Measurements from ENCODE around the gene RNH1. TPM values are rescaled to one million over a fixed set of nuclear protein-coding genes. Genes with fewer than 3 reads are reported as not detected.

The RNH1 gene
- total and polyA plus RNA-seq, 7 experiments from 2014 or later: 98.6 to 243 (median 136) TPM

GRCh38 chr11:452203-452744, 54.8 kb downstream of the RNH1 start:
- Mint-ChIP-seq H3K27ac (peak overlapping the region in 3 of 9 donors; percentile 86 to 98 (median 94)), H3K9me3 (no peaks in the 10 kb centered on the region), H3K27me3 (peaks cover 0 to 2% (median 0%) of the 10 kb centered on the region in 5 donors), H3K4me1 (peaks cover 31 to 49% (median 43%) of the 10 kb centered on the region in 7 donors), H3K4me3 (peak overlapping the region in 2 of 10 donors; percentile 17 to 98), H3K36me3 (peaks cover 0 to 10% (median 8%) of the 10 kb centered on the region in 5 donors)
- Histone ChIP-seq H3K4me3 (ENCODE audit: low read length) (no peak overlapping the region), H3K36me3 (ENCODE audit: control insufficient read depth in 2 of 3, insufficient read depth in 3 of 3, low read length in 3 of 3) (peaks cover 0 to 18% (median 2%) of the 10 kb centered on the region in 3 experiments), H3K27ac (ENCODE audit: low read depth, low read length) (peak overlapping the region; percentile 9), H3K4me1 (ENCODE audit: control insufficient read depth in 2 of 2, insufficient read depth in 2 of 2, low read length in 2 of 2) (peaks cover 29 to 41% of the 10 kb centered on the region in 2 donors), H3K9me3 (ENCODE audit: control insufficient read depth in 2 of 3, low read length in 3 of 3) (no peaks in the 10 kb centered on the region), H3K27me3 (ENCODE audit: control insufficient read depth in 2 of 2, insufficient read depth in 2 of 2, low read length in 2 of 2) (no peaks in the 10 kb centered on the region)
- POLR2A ChIA-PET: interaction anchor here (1.0 to 8.9 kb wide), 2 partner anchors 11 to 45 kb away, joined by 3 to 109 read pairs; no protein-coding TSS in a partner anchor
- intact Hi-C loops (cut with micrococcal nuclease): loop anchor here in 1 of 2 donors (5.0 to 10.0 kb wide), 2 partner anchors 260 to 273 kb away; partner anchors contain the start of gene SCGB1C1
- CTCF ChIA-PET: interaction anchor here (0.7 to 7.1 kb wide), 2 partner anchors 201 to 204 kb away, joined by 3 to 42 read pairs; no protein-coding TSS in a partner anchor
- no peak for DNase-seq
- no peak for ATAC-seq

DNA sequence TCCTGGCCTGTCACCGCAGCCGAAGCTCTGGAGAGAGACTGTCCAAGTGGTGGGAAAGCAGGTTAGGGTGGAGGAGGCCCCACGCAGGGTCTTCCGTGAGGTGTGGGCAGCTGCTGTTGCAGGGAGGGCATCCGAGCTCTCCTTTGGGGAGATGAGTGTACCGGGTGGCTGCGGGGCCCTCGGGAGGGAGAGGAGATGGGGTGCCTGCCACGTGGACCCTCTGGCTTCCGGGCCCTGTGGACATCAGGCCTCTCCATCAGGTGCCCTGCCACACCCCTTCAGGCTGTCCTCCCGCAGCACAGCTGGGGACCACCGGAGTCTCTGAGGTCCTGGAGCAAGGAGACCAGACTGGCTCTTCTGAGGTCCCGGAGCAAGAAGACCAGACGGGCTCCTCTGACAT, 55.3 kb downstream of the RNH1 start:
- Histone ChIP-seq H3K36me3 (ENCODE audit: control insufficient read depth in 2 of 3, insufficient read depth in 3 of 3, low read length in 3 of 3) (peaks cover 0 to 18% (median 2%) of the 10 kb centered on the region in 3 experiments), H3K4me3 (ENCODE audit: low read length) (no peak overlapping the region), H3K27ac (ENCODE audit: low read depth, low read length) (peak overlapping the region; percentile 98), H3K9me3 (ENCODE audit: control insufficient read depth in 2 of 3, low read length in 3 of 3) (no peaks in the 10 kb centered on the region), H3K27me3 (ENCODE audit: control insufficient read depth in 2 of 2, insufficient read depth in 2 of 2, low read length in 2 of 2) (no peaks in the 10 kb centered on the region), H3K4me1 (ENCODE audit: control insufficient read depth in 2 of 2, insufficient read depth in 2 of 2, low read length in 2 of 2) (peaks cover 24 to 36% of the 10 kb centered on the region in 2 donors)
- Mint-ChIP-seq H3K36me3 (peaks cover 0 to 10% (median 8%) of the 10 kb centered on the region in 5 donors), H3K4me3 (peak overlapping the region in 9 of 10 donors; percentile 61 to 98 (median 96)), H3K4me1 (peaks cover 25 to 44% (median 38%) of the 10 kb centered on the region in 7 donors), H3K27ac (peak overlapping the region in 6 of 9 donors; percentile 85 to 98 (median 96)), H3K9me3 (no peaks in the 10 kb centered on the region), H3K27me3 (peaks cover 0 to 2% (median 0%) of the 10 kb centered on the region in 5 donors)
- no peak for DNase-seq
- ChIA-PET CTCF (interaction anchor here (0.6 to 7.1 kb wide), 8 partner anchors 14 to 204 kb away, joined by 3 to 42 read pairs (median 7); partner anchors contain the start of gene SIGIRR), POLR2A (interaction anchor here (1.0 to 8.9 kb wide), 5 partner anchors 11 to 214 kb away, joined by 3 to 109 read pairs (median 7); partner anchors contain the start of genes PSMD13 and SIGIRR)
- intact Hi-C loops (cut with micrococcal nuclease): loop anchor here (1.0 to 10.0 kb wide), 7 partner anchors 95 to 273 kb away; partner anchors contain the start of genes IFITM1 (in 1 of the 2) and SCGB1C1 (in 1 of the 2)
- ATAC-seq: no peak

- Histone ChIP-seq H3K27ac (ENCODE audit: low read depth, low read length) (peak overlapping the region; percentile 98), H3K9me3 (ENCODE audit: control insufficient read depth in 2 of 3, low read length in 3 of 3) (no peaks in the 10 kb centered on the region), H3K36me3 (ENCODE audit: control insufficient read depth in 2 of 3, insufficient read depth in 3 of 3, low read length in 3 of 3) (peaks cover 0 to 18% (median 2%) of the 10 kb centered on the region in 3 experiments), H3K4me3 (ENCODE audit: low read length) (peak overlapping the region; percentile 86), H3K4me1 (ENCODE audit: control insufficient read depth in 2 of 2, insufficient read depth in 2 of 2, low read length in 2 of 2) (peaks cover 16 to 28% of the 10 kb centered on the region in 2 donors), H3K27me3 (ENCODE audit: control insufficient read depth in 2 of 2, insufficient read depth in 2 of 2, low read length in 2 of 2) (no peaks in the 10 kb centered on the region)
- H3K4me3 Mint-ChIP-seq: peak overlapping the region; percentile 92 to 100 (median 96)
- H3K27me3 Mint-ChIP-seq: peaks cover 0 to 2% (median 0%) of the 10 kb centered on the region in 5 donors
- ATAC-seq (peak; percentile 50), DNase-seq (peak; percentile 48 to 88 (median 85))
- no peaks in the 10 kb centered on the region for H3K9me3 Mint-ChIP-seq
- H3K27ac Mint-ChIP-seq: peak overlapping the region; percentile 85 to 98 (median 95)
- peaks cover 19 to 37% (median 32%) of the 10 kb centered on the region in 7 donors for H3K4me1 Mint-ChIP-seq
- ChIA-PET POLR2A (interaction anchor here (1.0 to 8.9 kb wide), 10 partner anchors 12 to 243 kb away, joined by 3 to 109 read pairs (median 6); partner anchors contain the start of genes BET1L, PSMD13, RIC8A and RNH1), CTCF (interaction anchor here (0.6 to 7.1 kb wide), 12 partner anchors 13 to 202 kb away, joined by 3 to 42 read pairs (median 5); partner anchors contain the start of gene SIGIRR)
- H3K36me3 Mint-ChIP-seq: peaks cover 0 to 10% (median 8%) of the 10 kb centered on the region in 5 donors
- intact Hi-C loops (cut with micrococcal nuclease): loop anchor here (1.0 to 10.0 kb wide), 12 partner anchors 55 to 274 kb away; partner anchors contain the start of genes BET1L (in 1 of the 2), DEAF1 (in 1 of the 2), HRAS (in 1 of the 2) and IFITM1 (in 1 of the 2)
Observed at GRCh38 chr11:450809-451451, 56.1 kb downstream of the RNH1 start.

GRCh38 chr11:449889-450808, 56.9 kb downstream of the RNH1 start, which contains the start of gene PTDSS2:
Gene PTDSS2, plus strand, starts transcription at chr11:450279. Its CDS starts 177 bp downstream, at chr11:450456.
- H3K36me3 Mint-ChIP-seq: peaks cover 0 to 10% (median 8%) of the 10 kb centered on the region in 5 donors
- intact Hi-C loops (cut with micrococcal nuclease): loop anchor here (1.0 to 10.0 kb wide), 10 partner anchors 56 to 275 kb away; partner anchors contain the start of genes BET1L (in 1 of the 2), DEAF1 (in 1 of the 2), HRAS (in 1 of the 2) and IFITM1 (in 1 of the 2)

More at GRCh38 chr11:449889-450808, 56.9 kb downstream of the RNH1 start, which contains the start of gene PTDSS2:
- Histone ChIP-seq H3K4me1 (ENCODE audit: control insufficient read depth in 2 of 2, insufficient read depth in 2 of 2, low read length in 2 of 2) (peaks cover 16 to 24% of the 10 kb centered on the region in 2 donors), H3K36me3 (ENCODE audit: control insufficient read depth in 2 of 3, insufficient read depth in 3 of 3, low read length in 3 of 3) (peaks cover 0 to 18% (median 2%) of the 10 kb centered on the region in 3 experiments), H3K27me3 (ENCODE audit: control insufficient read depth in 2 of 2, insufficient read depth in 2 of 2, low read length in 2 of 2) (no peaks in the 10 kb centered on the region), H3K27ac (ENCODE audit: low read depth, low read length) (peak within 1 kb of the TSS; percentile 98), H3K9me3 (ENCODE audit: control insufficient read depth in 2 of 3, low read length in 3 of 3) (no peaks in the 10 kb centered on the region), H3K4me3 (ENCODE audit: low read length) (peak within 1 kb of the TSS; percentile 86)
- Mint-ChIP-seq H3K4me1 (peaks cover 12 to 32% (median 26%) of the 10 kb centered on the region in 7 donors), H3K27ac (peak within 1 kb of the TSS; percentile 85 to 98 (median 96)), H3K9me3 (no peaks in the 10 kb centered on the region), H3K4me3 (peak within 1 kb of the TSS; percentile 92 to 100 (median 96)), H3K27me3 (peaks cover 0 to 2% (median 0%) of the 10 kb centered on the region in 5 donors)
- POLR2A ChIA-PET: interaction anchor here (0.6 to 8.9 kb wide), 14 partner anchors 11 to 242 kb away, joined by 3 to 109 read pairs (median 4); partner anchors contain the start of genes BET1L, PSMD13, RIC8A and RNH1
- DNase-seq: peak; percentile 82 to 94 (median 91)
- ATAC-seq: peak; percentile 87
- CTCF ChIA-PET: interaction anchor here (0.8 to 7.1 kb wide), 17 partner anchors 12 to 276 kb away, joined by 3 to 42 read pairs (median 3); partner anchors contain the start of gene SIGIRR

All from naive thymus-derived CD4-positive, alpha-beta T cell (primary cell).